GM18909 (cell line): ENCODE data around the gene COQ10A.

Experiments used
- ATAC-seq: cut with Tn5 transposase; IDR thresholded peaks from one replicate; pipeline ENCODE4 v1.9.1; 2021; ENCODE audit warnings: mild to moderate bottlenecking; ENCODE audit not compliant: unreplicated experiment, poor library complexity

COQ10A gene

DNA sequence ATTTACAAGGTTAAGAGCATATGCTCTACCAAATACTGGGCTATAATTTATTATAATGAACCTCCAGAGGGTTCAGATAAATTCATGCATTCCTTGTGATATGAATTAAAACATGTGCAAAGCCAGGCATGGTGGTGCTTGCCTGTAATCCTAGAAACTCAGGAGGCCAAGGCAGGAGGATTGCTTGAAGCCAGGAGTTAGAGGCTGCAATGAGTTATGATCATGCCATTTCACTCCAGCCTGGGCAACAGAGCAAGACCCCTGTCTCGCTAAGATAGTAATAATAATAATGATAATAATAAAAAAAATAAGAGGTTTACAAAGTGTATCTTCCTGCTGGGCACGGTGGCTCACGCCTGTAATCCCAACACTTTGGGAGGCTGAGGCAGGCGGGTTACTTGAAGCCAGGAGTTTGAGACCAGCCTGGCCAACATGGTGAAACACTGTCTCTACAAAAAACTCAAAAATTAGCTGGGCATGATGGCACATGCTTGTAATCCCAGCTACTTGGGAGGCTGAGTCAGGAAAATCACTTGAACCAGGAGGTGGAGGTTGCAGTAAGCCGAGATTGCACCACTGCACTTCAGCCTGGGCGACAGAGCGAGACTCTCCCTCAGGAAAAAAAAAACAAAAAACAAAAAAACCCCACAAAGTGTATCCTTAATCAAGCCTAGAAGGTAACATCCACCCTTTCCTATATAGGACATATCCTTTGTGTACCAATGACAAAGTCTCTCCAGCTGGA lies 40.7 kb downstream of the COQ10A start:
- no peak for ATAC-seq

DNA sequence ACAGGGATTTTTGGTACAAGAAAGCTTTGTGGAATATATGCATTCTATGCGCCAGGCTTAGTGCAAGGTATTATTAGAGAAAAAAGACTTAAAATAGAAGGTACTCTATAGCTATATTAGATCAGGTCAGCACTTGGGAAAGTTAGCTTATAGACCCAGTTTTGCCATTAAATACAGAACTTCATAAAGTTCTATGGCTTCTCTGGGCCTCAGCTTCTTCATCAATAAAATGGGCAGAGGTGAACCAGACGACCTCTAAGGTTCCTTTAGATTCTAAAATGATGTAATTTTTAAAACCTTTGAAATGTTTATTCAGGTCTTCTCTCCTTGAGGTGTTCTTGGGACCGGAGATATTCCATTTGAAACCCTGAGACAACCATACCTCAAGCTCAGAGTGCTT lies 42.0 kb downstream of the COQ10A start:
- ATAC-seq = no peak

DNA sequence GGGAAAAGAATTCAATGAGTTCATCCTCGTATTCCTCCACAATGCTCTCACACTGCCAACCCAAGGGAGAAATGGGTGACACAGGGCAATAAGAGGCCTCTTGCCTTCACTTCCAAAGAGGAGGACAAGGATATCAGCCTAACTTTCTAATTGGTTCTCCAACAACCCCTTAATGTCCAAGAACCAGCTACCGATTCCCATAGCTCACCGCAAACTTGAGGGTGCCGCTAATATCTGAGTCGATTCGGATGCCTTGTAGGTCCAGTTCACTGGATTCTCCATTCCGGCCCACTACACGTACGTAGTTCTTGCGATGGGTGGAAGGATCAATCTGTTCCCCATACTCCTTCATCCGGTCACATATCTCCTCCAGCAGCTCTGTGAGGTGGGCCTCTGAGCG lies 44.3 kb downstream of the COQ10A start:
- no peak for ATAC-seq

DNA sequence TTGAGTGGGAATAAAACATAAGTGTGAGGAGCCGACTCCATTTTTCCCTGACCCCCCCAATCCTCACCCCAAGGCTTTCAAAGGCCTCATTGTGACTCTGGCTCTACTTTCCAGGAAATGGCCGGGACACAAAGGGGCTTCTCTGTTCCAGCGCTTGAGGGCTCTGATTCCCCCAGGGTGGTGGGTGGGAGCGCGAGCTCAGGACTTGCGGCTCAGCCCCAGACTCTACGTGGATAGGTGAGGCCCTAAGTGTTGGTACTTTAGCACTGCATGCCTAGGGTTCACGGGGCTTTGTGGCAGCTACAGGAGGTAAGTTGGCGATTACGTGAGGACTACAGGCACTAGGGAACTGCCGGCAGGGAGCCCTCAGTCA lies 48.5 kb downstream of the COQ10A start:
- no peak for ATAC-seq

DNA sequence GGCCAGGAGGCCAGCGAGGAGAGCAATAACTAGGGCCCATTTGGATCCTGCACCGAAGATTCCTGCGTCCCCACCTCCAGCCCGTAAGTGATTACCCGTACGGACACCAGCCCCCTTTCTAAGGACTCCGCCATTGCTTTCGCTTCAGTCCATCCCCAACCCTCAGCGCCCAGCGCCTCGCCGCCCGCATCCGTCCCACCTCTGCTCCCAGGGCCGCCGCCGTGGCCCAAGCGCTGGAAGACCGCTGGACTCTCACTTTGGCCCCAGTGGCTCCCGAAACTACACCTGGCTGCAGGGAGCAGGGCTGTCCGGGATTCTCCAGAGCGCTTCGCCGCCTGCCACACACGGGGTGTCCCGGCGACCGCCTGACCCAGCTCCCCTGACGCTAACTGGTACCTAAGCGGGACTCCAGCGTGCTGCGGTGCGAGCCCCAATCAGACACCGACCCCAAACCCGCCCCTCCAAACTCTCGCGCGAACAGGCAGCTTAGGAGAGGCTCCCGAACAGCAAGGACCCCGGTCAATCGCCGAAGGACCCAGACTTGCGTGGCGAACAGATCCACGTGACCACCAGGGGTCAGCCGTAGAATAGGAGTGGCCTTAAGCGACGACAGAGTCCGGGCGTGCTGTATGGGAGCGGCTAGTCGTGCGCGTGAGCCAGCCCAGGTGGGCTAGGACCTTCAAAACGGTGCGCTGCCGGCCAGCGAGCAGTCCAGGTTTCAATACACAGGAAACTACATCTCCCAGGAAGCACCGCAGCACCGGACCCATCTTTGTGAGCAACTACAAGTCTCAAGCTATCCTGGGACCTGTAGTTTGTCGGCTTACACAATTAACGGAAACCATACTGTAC lies 49.1 kb downstream of the COQ10A start, which contains the start of gene CNPY2:
CNPY2 (minus strand) TSS at position 367 of the 852 bp plus-strand sequence. CDS start 771 bp downstream, outside the sequence.
- ATAC-seq = peak; percentile 94

DNA sequence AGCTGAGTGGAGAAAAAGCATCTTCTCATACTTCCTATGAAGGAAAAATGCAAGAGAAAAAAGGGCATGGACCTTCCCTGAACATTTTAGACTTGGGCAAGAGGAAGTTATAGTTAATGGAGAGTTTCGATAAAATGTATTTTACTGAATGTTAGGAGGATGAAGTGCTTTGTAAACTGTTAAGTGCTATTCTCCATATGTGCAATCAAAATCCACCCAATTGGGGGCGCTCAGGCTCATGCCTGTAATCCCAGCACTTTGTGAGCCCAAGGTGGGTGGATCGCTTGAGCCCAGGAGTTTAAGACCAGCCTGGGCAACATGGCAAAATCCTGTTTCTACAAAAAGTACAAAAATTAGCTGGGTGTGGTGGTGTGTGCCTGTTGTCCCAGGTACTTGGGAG lies 50.9 kb downstream of the COQ10A start:
- no peak for ATAC-seq
